ENCODE results near the gene CNPY2.

- TF ChIP-seq TRAFD1 (CRISPR knock-in tag; IDR thresholded peaks at IDR 0.05; ENCODE audit: borderline replicate concordance) (no peak), PRDM10 (CRISPR knock-in tag; IDR thresholded peaks at IDR 0.05; ENCODE audit: low read depth) (no peak), ZSCAN21 (CRISPR knock-in tag; IDR thresholded peaks at IDR 0.05; ENCODE audit: borderline replicate concordance) (no peak), SRF (IDR thresholded peaks at IDR 0.05; ENCODE audit: low read depth, low read length) (no peak), ZNF292 (CRISPR knock-in tag; IDR thresholded peaks at IDR 0.05; ENCODE audit: borderline replicate concordance, low read depth) (no peak), HOMEZ (CRISPR knock-in tag; IDR thresholded peaks at IDR 0.05; ENCODE audit: low read depth) (no peak), POLR2A (IDR thresholded peaks at IDR 0.05; ENCODE audit: insufficient read depth in 1 of 2, low read depth in 2 of 2, low read length in 2 of 2) (no peak), TOPORS (CRISPR knock-in tag; IDR thresholded peaks at IDR 0.05) (no peak)
These were observed 11.5 kb downstream of the CNPY2 start for GRCh38 chr12:56304276-56304675.

All from HepG2 (cell line).